Neuronal stem cell (in vitro differentiated cells): Measurements from ENCODE around the gene MCCC1.
A peak's percentile ranks its signal among the peaks of the same experiment; 100 is the strongest.
"Not testable (repeated sequence)": the region's sequence is repeated elsewhere in the genome, so short reads cannot be mapped to it uniquely, and the experiment has no call there.

Experiments used
- DNase-seq: peaks from one replicate; pipeline ENCODE4 v3.0.0-alpha.2; 2013; ENCODE audit warnings: low spot score
- H2AFZ ChIP-seq: one replicate; pipeline ENCODE4 v1.6.1; 2013; ENCODE audit warnings: mild to moderate bottlenecking, low read length, inconsistent platforms
- H2AK5ac ChIP-seq: 2 replicates; pipeline ENCODE4 v1.6.1; 2013; ENCODE audit warnings: low read depth, mild to moderate bottlenecking, inconsistent platforms, low read length, moderate library complexity, mixed read lengths
- H2BK120ac ChIP-seq: 2 replicates; pipeline ENCODE4 v1.6.1; 2013; ENCODE audit warnings: low read depth, mild to moderate bottlenecking, inconsistent platforms, low read length, moderate library complexity, mixed read lengths
- H2BK12ac ChIP-seq: one replicate; pipeline ENCODE4 v1.6.1; 2013; ENCODE audit warnings: low read length, inconsistent platforms
- H2BK15ac ChIP-seq: 2 replicates; pipeline ENCODE4 v1.6.1; 2013; ENCODE audit warnings: mild to moderate bottlenecking, low read length, inconsistent platforms, mixed read lengths
- H2BK5ac ChIP-seq: one replicate; pipeline ENCODE4 v1.6.1; 2013; ENCODE audit warnings: inconsistent platforms, mild to moderate bottlenecking, low read length, moderate library complexity
- H3K14ac ChIP-seq: one replicate; pipeline ENCODE4 v1.6.1; 2013; ENCODE audit warnings: low read length, inconsistent platforms
- H3K18ac ChIP-seq: 2 replicates; pipeline ENCODE4 v1.6.1; 2013; ENCODE audit warnings: low read length, inconsistent platforms
- H3K23ac ChIP-seq: 2 replicates; pipeline ENCODE4 v1.6.1; 2013; ENCODE audit warnings: low read depth, mild to moderate bottlenecking, mixed read lengths, low read length, inconsistent platforms; ENCODE audit not compliant: poor library complexity
- H3K27ac ChIP-seq: replicated peaks from 3 replicates; pipeline ENCODE4 v1.5.1; 2013; ENCODE audit warnings: low read length, inconsistent platforms
- H3K27me3 ChIP-seq, 3 experiments: 2 replicates each; pipeline ENCODE4 v1.6.1; 2013; ENCODE audit warnings: low read length in 3 of 3, mild to moderate bottlenecking in 2 of 3, inconsistent platforms in 1 of 3, low read depth in 1 of 3, mixed read lengths in 1 of 3, moderate library complexity in 1 of 3; ENCODE audit not compliant: control insufficient read depth in 3 of 3, insufficient read depth in 3 of 3
- H3K36me3 ChIP-seq, 2 donors: replicated peaks in 1 of 2; 2 replicates each; pipeline ENCODE4 v1.6.1; 2013; ENCODE audit warnings: low read length in 2 of 2; ENCODE audit not compliant: control insufficient read depth in 2 of 2, insufficient read depth in 2 of 2
- H3K4ac ChIP-seq: 2 replicates; pipeline ENCODE4 v1.6.1; 2013; ENCODE audit warnings: inconsistent platforms, mild to moderate bottlenecking, low read length, moderate library complexity
- H3K4me1 ChIP-seq, 2 donors: 1 replicate in 1 of 2; 2 replicates in 1 of 2; pipeline ENCODE4 v1.6.1; 2013; ENCODE audit warnings: low read length in 2 of 2, low read depth in 1 of 2; ENCODE audit not compliant: control insufficient read depth in 2 of 2, insufficient read depth in 1 of 2
- H3K4me2 ChIP-seq: one replicate; pipeline ENCODE4 v1.6.1; 2013; ENCODE audit warnings: mild to moderate bottlenecking, low read length, inconsistent platforms; ENCODE audit not compliant: insufficient read depth, poor library complexity, severe bottlenecking
- H3K4me3 ChIP-seq, 2 donors: 2 replicates each; pipeline ENCODE4 v1.5.1; 2013; ENCODE audit warnings: low read length in 2 of 2, mild to moderate bottlenecking in 2 of 2, inconsistent platforms in 1 of 2, moderate library complexity in 1 of 2
- H3K79me1 ChIP-seq: one replicate; pipeline ENCODE4 v1.6.1; 2013; ENCODE audit warnings: low read depth, mild to moderate bottlenecking, inconsistent platforms, low read length, moderate library complexity
- H3K9ac ChIP-seq: one replicate; pipeline ENCODE4 v1.6.1; 2013; ENCODE audit warnings: mild to moderate bottlenecking, low read depth, low read length, inconsistent platforms; ENCODE audit not compliant: poor library complexity
- H3K9me3 ChIP-seq, 2 donors: replicated peaks in 1 of 2; 2 replicates each; pipeline versions ENCODE3 to v1.6.1; 2013; ENCODE audit warnings: low read length in 2 of 2, mild to moderate bottlenecking in 2 of 2, inconsistent platforms in 1 of 2, low read depth in 1 of 2, mixed read lengths in 1 of 2, moderate library complexity in 1 of 2; ENCODE audit not compliant: control insufficient read depth in 2 of 2, insufficient read depth in 1 of 2
- H4K8ac ChIP-seq: one replicate; pipeline ENCODE4 v1.6.1; 2013; ENCODE audit warnings: low read depth, mild to moderate bottlenecking, inconsistent platforms, low read length, moderate library complexity
- H4K91ac ChIP-seq: one replicate; pipeline ENCODE4 v1.6.1; 2013; ENCODE audit warnings: low read length, low read depth, mild to moderate bottlenecking, inconsistent platforms; ENCODE audit not compliant: poor library complexity
- WGBS, 2 donors: extraction: QIAGEN DNeasy Blood & Tissue Kit; methylation state at CpG; one replicate each; pipeline ENCODE4 v1.1.7; 2013; ENCODE audit warnings: missing lambda C conversion rate in 2 of 2, mixed read lengths in 1 of 2; ENCODE audit not compliant: insufficient read length in 2 of 2, insufficient replicate concordance in 1 of 2; ENCODE audit errors: extremely low coverage in 2 of 2; 5-methylcytosine and 5-hydroxymethylcytosine counted together

The MCCC1 gene

GRCh38 chr3:183070892-183071291, 28.4 kb downstream of the MCCC1 start:
- no peak for DNase-seq
- Histone ChIP-seq H3K23ac (no peak overlapping the region), H3K79me1 (no peaks in the 10 kb centered on the region), H3K4me1 (no peaks in the 10 kb centered on the region), H3K14ac (no peak overlapping the region), H3K9me3 (peaks cover 2 to 17% of the 10 kb centered on the region in 2 donors), H2AFZ (no peak overlapping the region), H2BK120ac (no peak overlapping the region), H3K4me3 (no peak overlapping the region), H2AK5ac (no peak overlapping the region), H3K4ac (no peak overlapping the region), H3K4me2 (no peak overlapping the region), H2BK5ac (no peak overlapping the region), H2BK12ac (no peak overlapping the region), H3K9ac (no peak overlapping the region), H4K91ac (no peak overlapping the region), H3K27ac (no peak overlapping the region), H2BK15ac (no peak overlapping the region), H4K8ac (no peak overlapping the region), H3K36me3 (peaks cover 5 to 44% of the 10 kb centered on the region in 2 donors), H3K27me3 (no peaks in the 10 kb centered on the region), H3K18ac (no peak overlapping the region)
- WGBS, 2 donors: no CpG with 5 or more reads among the region's 6 CpGs

DNA sequence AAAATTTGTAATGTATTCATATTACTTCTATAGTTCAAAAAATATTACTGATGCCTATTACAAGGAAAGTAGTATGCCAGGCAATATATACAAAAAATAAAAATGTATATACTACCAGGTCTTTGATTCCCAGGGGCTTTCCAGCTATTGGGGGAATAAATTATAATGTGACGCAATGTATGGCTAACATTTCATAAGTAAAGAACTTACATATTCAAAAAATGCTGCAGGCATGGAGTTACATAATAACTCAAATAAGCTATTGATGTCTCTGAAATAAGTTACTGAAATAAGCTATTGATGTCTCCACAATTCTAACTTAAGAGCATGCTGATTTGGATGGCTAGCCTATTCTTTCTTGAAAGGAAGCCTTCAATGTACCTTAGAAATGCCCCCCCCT, 30.2 kb downstream of the MCCC1 start:
- Histone ChIP-seq H3K36me3 (peaks cover 5 to 44% of the 10 kb centered on the region in 2 donors), H2BK12ac (no peak overlapping the region), H2BK120ac (no peak overlapping the region), H2AFZ (no peak overlapping the region), H3K4me3 (no peak overlapping the region), H4K91ac (no peak overlapping the region), H3K79me1 (no peaks in the 10 kb centered on the region), H4K8ac (no peak overlapping the region), H3K18ac (no peak overlapping the region), H3K9me3 (peaks cover 2 to 16% of the 10 kb centered on the region in 2 donors), H3K4me1 (no peaks in the 10 kb centered on the region), H2AK5ac (no peak overlapping the region), H2BK5ac (no peak overlapping the region), H2BK15ac (no peak overlapping the region), H3K9ac (no peak overlapping the region), H3K4me2 (no peak overlapping the region), H3K23ac (no peak overlapping the region), H3K27me3 (no peaks in the 10 kb centered on the region), H3K27ac (no peak overlapping the region), H3K14ac (no peak overlapping the region), H3K4ac (no peak overlapping the region)
- WGBS, 2 donors: no CpG with 5 or more reads among the region's 1 CpG
- no peak for DNase-seq

- H3K27me3 ChIP-seq, H3K4me1 ChIP-seq, H4K8ac ChIP-seq, H3K79me1 ChIP-seq, H3K4me3 ChIP-seq, H4K91ac ChIP-seq, H2BK15ac ChIP-seq, H3K18ac ChIP-seq, H3K23ac ChIP-seq, H3K9ac ChIP-seq, H2BK12ac ChIP-seq, H2AFZ ChIP-seq, H3K4ac ChIP-seq, H3K14ac ChIP-seq, H2BK120ac ChIP-seq, H3K27ac ChIP-seq, DNase-seq, H2BK5ac ChIP-seq, H3K4me2 ChIP-seq, H2AK5ac ChIP-seq: not testable (repeated sequence)
- H3K9me3 ChIP-seq: peaks cover 2 to 16% of the 10 kb centered on the region in 2 donors
- no CpG with 5 or more reads among the region's 2 CpGs for WGBS, 2 donors
- peaks cover 6 to 42% of the 10 kb centered on the region in 2 donors for H3K36me3 ChIP-seq
Observed at GRCh38 chr3:183066891-183067290, 32.4 kb downstream of the MCCC1 start.

DNA sequence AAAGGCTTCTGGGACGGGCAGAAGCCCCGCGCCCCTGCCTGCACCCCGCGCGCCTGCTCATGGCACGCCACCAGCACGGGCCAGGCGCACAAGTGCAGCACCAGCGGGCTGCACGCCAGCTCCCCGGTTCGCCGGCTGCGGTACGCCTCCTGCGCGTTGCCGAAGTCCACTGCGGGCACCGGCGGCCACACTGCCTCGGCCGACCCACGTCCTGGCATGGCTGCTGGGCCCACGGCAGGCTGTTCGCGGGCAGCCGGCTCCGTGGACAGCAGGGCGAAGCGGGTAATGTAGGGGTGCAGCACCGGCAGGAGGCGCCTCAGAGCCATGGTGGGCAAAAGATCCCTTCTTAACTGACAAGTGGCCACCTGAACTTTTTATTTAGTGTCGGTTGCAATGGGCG, 34.8 kb downstream of the MCCC1 start:
- Histone ChIP-seq H3K36me3 (peaks cover 4 to 19% of the 10 kb centered on the region in 2 donors), H4K8ac (no peak overlapping the region), H2AFZ (no peak overlapping the region), H3K9ac (no peak overlapping the region), H3K4me2 (no peak overlapping the region), H2BK5ac (no peak overlapping the region), H3K27me3 (no peaks in the 10 kb centered on the region), H2AK5ac (no peak overlapping the region), H3K4me1 (no peaks in the 10 kb centered on the region), H3K23ac (no peak overlapping the region), H3K18ac (no peak overlapping the region), H4K91ac (no peak overlapping the region), H3K4ac (no peak overlapping the region), H2BK15ac (no peak overlapping the region), H3K4me3 (no peak overlapping the region), H3K27ac (no peak overlapping the region), H3K14ac (peak overlapping the region; percentile 71), H3K79me1 (no peaks in the 10 kb centered on the region), H2BK120ac (no peak overlapping the region), H3K9me3 (peaks cover 2 to 16% of the 10 kb centered on the region in 2 donors), H2BK12ac (no peak overlapping the region)
- no CpG with 5 or more reads among the region's 36 CpGs for WGBS, 2 donors
- DNase-seq: no peak
